NT2/D1 (cell line): ENCODE results near the gene ABCA3.
"Not testable (repeated sequence)": the region's sequence is repeated elsewhere in the genome, so short reads cannot be mapped to it uniquely, and the experiment has no call there.

Experiments
- YY1 ChIP-seq: IDR thresholded peaks from 2 replicates; pipeline ENCODE4 v1.6.1; 2011; ENCODE audit not compliant: insufficient read length, insufficient read depth
- ZNF274 ChIP-seq: IDR thresholded peaks from 2 replicates; pipeline ENCODE4 v1.6.1; 2011; ENCODE audit warnings: mild to moderate bottlenecking, low read depth, low read length

DNA sequence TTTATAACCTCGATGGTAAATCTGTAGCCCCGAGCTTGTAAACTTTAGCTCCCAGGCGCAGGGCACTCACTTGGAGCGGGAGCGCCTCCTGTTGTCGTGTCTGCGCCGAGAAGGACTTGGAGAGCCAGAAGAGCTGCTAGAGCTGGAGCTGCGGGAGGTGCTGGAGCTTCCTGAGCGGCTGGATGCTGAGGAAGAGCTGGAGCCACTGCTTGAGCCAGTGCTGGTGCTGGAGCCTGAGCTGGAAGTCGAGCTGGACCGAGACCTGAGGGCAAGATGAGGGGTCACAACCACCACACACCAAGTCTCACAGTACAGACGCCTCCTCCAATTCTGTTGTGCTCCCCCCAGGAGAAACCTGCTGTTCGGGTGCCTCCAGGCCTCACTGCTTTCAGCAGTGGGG lies 77.5 kb downstream of the ABCA3 start:
- TF ChIP-seq YY1, ZNF274: not testable (repeated sequence)
